HepG2 (cell line): Measurements from ENCODE around the gene CLCN1. TPM values are rescaled to one million over a fixed set of nuclear protein-coding genes. Genes with fewer than 3 reads are reported as not detected.
A peak's percentile ranks its signal among the peaks of the same experiment; 100 is the strongest.

Source experiments
- BCL6 ChIP-seq: IDR thresholded peaks from 2 replicates; pipeline ENCODE4 v1.6.1; 2016; ENCODE audit warnings: missing genetic modification reagents, missing compliant biosample characterization
- ELF4 ChIP-seq: sonication (generic); formaldehyde crosslinking; IDR thresholded peaks from 2 replicates; pipeline ENCODE4 v1.5.0; 2020; ENCODE audit warnings: missing genetic modification reagents, mild to moderate bottlenecking, moderate library complexity, borderline replicate concordance
- GFI1 ChIP-seq: sonication (generic); formaldehyde crosslinking; IDR thresholded peaks from 2 replicates; pipeline ENCODE4 v1.5.0; 2020; ENCODE audit warnings: missing genetic modification reagents, mild to moderate bottlenecking, borderline replicate concordance
- GZF1 ChIP-seq: sonication (generic); formaldehyde crosslinking; IDR thresholded peaks from 2 replicates; pipeline ENCODE4 v1.5.1; 2020; ENCODE audit warnings: mild to moderate bottlenecking, missing genetic modification reagents
- KDM2A ChIP-seq: sonication (generic); formaldehyde crosslinking; IDR thresholded peaks from 2 replicates; pipeline ENCODE4 v1.4.0; 2020; ENCODE audit warnings: low read depth, missing genetic modification reagents, borderline replicate concordance
- KLF12 ChIP-seq: sonication (generic); formaldehyde crosslinking; IDR thresholded peaks from 2 replicates; pipeline ENCODE4 v1.4.0; 2020; ENCODE audit warnings: missing genetic modification reagents, borderline replicate concordance
- PBX3 ChIP-seq: sonication (generic); formaldehyde crosslinking; IDR thresholded peaks from 2 replicates; pipeline ENCODE4 v1.8.1; 2023; ENCODE audit warnings: missing genetic modification reagents, inconsistent platforms, borderline replicate concordance
- SALL2 ChIP-seq: sonication (generic); formaldehyde crosslinking; IDR thresholded peaks from 2 replicates; pipeline ENCODE4 v1.8.1; 2023; ENCODE audit warnings: mild to moderate bottlenecking, missing genetic modification reagents, inconsistent platforms
- SCMH1 ChIP-seq: sonication (generic); formaldehyde crosslinking; IDR thresholded peaks from 2 replicates; pipeline ENCODE4 v1.9.0; 2021; ENCODE audit warnings: missing genetic modification reagents, mild to moderate bottlenecking, borderline replicate concordance
- STAT5B ChIP-seq: sonication (generic); formaldehyde crosslinking; IDR thresholded peaks from 2 replicates; pipeline ENCODE4 v1.4.0; 2020; ENCODE audit warnings: missing genetic modification reagents
- TCF7L2 ChIP-seq: IDR thresholded peaks from 2 replicates; pipeline ENCODE4 v1.6.1; 2011; ENCODE audit warnings: mild to moderate bottlenecking, low read depth, low read length, moderate library complexity
- ZMYM2 ChIP-seq: sonication (generic); formaldehyde crosslinking; IDR thresholded peaks from 2 replicates; pipeline ENCODE4 v1.8.0; 2022; ENCODE audit warnings: mild to moderate bottlenecking, missing genetic modification reagents
- ZNF329 ChIP-seq: sonication (generic); formaldehyde crosslinking; IDR thresholded peaks from 2 replicates; pipeline ENCODE4 v1.9.0; 2021; ENCODE audit warnings: low read depth, mild to moderate bottlenecking, missing genetic modification reagents
- ZNF441 ChIP-seq: sonication (generic); formaldehyde crosslinking; IDR thresholded peaks from 2 replicates; pipeline ENCODE4 v1.7.0; 2021; ENCODE audit warnings: missing genetic modification reagents, borderline replicate concordance
- ZNF549 ChIP-seq: sonication (generic); formaldehyde crosslinking; IDR thresholded peaks from 2 replicates; pipeline ENCODE4 v1.5.0; 2020; ENCODE audit warnings: missing genetic modification reagents
- ZNF7 ChIP-seq: IDR thresholded peaks from 2 replicates; pipeline ENCODE4 v1.6.1; 2016; ENCODE audit warnings: missing biosample characterization, missing genetic modification reagents
- ZNF780A ChIP-seq: sonication (generic); formaldehyde crosslinking; IDR thresholded peaks from 2 replicates; pipeline ENCODE4 v1.8.0; 2022; ENCODE audit warnings: mild to moderate bottlenecking, missing genetic modification reagents, moderate library complexity
- polyA plus RNA-seq, 8 experiments: library from polyadenylated mRNA; depleted of rRNA in 3 of 8; stranded (reverse) in 7 of 8; unstranded in 1 of 8; fragments of >200 nt; fragmentation: Illumina TruSeq in 4 of 8; extraction: Trizol in 4 of 8; gene quantifications; 2 replicates each; pipeline versions ENCODE4 v1.2.1 to v1.2.3, GENCODE V29; 2011 to 2016; ENCODE audit warnings: low read depth in 4 of 8, missing spikeins in 1 of 8, mixed read lengths in 1 of 8; ENCODE audit not compliant: insufficient read depth in 1 of 8
- total RNA-seq, 5 experiments: library from RNA; depleted of rRNA; stranded (reverse); fragments of >200 nt; fragmentation: Illumina TruSeq; extraction: Trizol; gene quantifications; 2 replicates each; pipeline ENCODE4 v1.2.3, GENCODE V29; 2016; ENCODE audit warnings: low read depth in 1 of 5
- TF ChIP-seq, protein P1 (sequence below): sonication (generic); formaldehyde crosslinking; IDR thresholded peaks from 2 replicates; pipeline ENCODE4 v1.5.0; 2020; ENCODE audit warnings: mild to moderate bottlenecking, missing genetic modification reagents, borderline replicate concordance
- TF ChIP-seq, protein P2 (sequence below): sonication (generic); formaldehyde crosslinking; IDR thresholded peaks from 2 replicates; pipeline ENCODE4 v1.8.1; 2023; ENCODE audit warnings: mild to moderate bottlenecking, moderate library complexity, missing genetic modification reagents
- TF ChIP-seq, protein P3 (sequence below): sonication (generic); formaldehyde crosslinking; conservative IDR thresholded peaks from 2 replicates; pipeline ENCODE4 v1.4.0; 2020; ENCODE audit warnings: missing genetic modification reagents

The CLCN1 gene
- total and polyA plus RNA-seq, 2 of the 13 experiments (the other 11 are each of a cell fraction or from before 2014, with no cell fraction given) = 0.01 TPM; not detected in 1

DNA sequence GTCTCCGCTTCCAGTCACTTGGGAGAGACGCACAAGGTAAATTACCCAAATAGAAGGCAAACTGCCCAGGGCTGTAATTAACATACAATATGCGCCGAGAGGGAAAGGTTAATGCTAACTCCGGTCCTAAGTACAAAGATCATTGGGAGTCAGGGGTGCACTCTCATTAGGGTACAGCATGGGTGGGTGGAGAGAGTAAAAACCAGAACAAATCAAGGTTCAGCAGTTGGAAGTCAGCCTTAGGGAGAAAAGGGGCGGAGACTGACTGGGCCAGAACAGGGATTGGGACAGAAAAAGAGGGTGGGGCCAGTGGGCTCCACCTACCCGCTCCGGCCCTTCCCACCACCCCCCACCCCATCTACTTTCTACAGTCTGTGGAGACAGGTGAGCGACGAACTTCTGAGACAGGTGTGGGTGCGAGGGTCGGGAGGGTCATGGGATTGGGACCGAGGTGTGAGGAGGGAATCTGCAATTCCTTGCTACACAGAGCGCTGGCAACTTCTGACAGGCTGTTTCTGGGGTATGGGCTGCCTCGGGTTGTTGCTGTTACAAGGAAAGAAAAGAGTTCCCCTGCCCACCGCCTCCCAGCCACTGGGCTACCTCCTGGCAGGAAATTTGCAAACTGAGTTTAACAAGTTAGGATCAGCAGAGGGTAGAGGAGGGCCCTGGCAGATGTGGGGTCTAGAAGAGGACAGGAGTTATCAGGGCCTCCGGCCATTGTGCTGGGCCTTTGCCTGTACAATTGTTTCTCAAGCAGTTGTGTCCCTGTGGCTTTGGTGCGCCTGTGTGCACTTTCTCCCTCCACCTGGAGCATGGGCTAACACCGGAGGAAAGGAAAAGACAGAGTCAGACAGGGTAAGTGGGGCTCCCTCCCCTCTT is 31.1 kb upstream of the CLCN1 start, which contains the start of gene TMEM139 (continued):
- TF ChIP-seq TCF7L2 = no peak
- TF ChIP-seq BCL6 (CRISPR knock-in tag) = no peak
- 0 out of 2 replicates have a peak, but pooled peaks have one; percentile 38 for TF ChIP-seq SALL2 (CRISPR knock-in tag)
- TF ChIP-seq KDM2A = no peak
- peak; percentile 51; the same call in 1 of the 2 replicates for TF ChIP-seq GFI1 (CRISPR knock-in tag)
- TF ChIP-seq ZNF780A (CRISPR knock-in tag) = no peak
- TF ChIP-seq, protein P1, sequence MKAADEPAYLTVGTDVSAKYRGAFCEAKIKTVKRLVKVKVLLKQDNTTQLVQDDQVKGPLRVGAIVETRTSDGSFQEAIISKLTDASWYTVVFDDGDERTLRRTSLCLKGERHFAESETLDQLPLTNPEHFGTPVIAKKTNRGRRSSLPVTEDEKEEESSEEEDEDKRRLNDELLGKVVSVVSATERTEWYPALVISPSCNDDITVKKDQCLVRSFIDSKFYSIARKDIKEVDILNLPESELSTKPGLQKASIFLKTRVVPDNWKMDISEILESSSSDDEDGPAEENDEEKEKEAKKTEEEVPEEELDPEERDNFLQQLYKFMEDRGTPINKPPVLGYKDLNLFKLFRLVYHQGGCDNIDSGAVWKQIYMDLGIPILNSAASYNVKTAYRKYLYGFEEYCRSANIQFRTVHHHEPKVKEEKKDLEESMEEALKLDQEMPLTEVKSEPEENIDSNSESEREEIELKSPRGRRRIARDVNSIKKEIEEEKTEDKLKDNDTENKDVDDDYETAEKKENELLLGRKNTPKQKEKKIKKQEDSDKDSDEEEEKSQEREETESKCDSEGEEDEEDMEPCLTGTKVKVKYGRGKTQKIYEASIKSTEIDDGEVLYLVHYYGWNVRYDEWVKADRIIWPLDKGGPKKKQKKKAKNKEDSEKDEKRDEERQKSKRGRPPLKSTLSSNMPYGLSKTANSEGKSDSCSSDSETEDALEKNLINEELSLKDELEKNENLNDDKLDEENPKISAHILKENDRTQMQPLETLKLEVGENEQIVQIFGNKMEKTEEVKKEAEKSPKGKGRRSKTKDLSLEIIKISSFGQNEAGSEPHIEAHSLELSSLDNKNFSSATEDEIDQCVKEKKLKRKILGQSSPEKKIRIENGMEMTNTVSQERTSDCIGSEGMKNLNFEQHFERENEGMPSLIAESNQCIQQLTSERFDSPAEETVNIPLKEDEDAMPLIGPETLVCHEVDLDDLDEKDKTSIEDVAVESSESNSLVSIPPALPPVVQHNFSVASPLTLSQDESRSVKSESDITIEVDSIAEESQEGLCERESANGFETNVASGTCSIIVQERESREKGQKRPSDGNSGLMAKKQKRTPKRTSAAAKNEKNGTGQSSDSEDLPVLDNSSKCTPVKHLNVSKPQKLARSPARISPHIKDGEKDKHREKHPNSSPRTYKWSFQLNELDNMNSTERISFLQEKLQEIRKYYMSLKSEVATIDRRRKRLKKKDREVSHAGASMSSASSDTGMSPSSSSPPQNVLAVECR (CRISPR knock-in tag) = peak; percentile 47; the same call in 1 of the 2 replicates
- TF ChIP-seq ZNF441 = peak; percentile 42; the same call in 1 of the 2 replicates
- TF ChIP-seq, protein P2, sequence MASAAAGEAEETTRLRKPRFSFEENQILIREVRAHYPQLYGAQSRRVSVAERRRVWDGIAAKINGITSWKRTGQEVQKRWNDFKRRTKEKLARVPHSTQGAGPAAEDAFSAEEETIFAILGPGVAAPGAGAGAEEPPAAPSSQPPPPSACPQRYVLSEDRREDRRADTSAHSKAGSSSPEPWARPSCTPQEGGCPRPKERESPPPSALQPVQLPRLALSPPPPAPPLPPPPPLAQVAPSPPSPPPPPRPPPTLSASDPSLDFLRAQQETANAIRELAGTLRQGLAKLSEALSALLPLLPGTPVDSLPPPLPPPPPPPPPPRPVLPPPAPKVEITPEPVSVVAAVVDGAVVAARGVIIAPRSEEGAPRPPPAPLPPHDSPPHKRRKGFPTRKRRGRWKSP = 0 out of 2 replicates have a peak, but pooled peaks have one; percentile 20
- no peak for TF ChIP-seq ELF4 (CRISPR knock-in tag)
- TF ChIP-seq ZNF7 = no peak
- TF ChIP-seq ZNF329 = no peak
- TF ChIP-seq PBX3 (CRISPR knock-in tag) = no peak
- no peak for TF ChIP-seq SCMH1
- no peak for TF ChIP-seq ZNF549 (CRISPR knock-in tag)
- TF ChIP-seq GZF1 (CRISPR knock-in tag) = peak; percentile 53; the same call in 1 of the 2 replicates
- TF ChIP-seq, protein P3, sequence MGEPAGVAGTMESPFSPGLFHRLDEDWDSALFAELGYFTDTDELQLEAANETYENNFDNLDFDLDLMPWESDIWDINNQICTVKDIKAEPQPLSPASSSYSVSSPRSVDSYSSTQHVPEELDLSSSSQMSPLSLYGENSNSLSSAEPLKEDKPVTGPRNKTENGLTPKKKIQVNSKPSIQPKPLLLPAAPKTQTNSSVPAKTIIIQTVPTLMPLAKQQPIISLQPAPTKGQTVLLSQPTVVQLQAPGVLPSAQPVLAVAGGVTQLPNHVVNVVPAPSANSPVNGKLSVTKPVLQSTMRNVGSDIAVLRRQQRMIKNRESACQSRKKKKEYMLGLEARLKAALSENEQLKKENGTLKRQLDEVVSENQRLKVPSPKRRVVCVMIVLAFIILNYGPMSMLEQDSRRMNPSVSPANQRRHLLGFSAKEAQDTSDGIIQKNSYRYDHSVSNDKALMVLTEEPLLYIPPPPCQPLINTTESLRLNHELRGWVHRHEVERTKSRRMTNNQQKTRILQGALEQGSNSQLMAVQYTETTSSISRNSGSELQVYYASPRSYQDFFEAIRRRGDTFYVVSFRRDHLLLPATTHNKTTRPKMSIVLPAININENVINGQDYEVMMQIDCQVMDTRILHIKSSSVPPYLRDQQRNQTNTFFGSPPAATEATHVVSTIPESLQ (CRISPR knock-in tag) = no peak
- TF ChIP-seq STAT5B (CRISPR knock-in tag) = no peak
- TF ChIP-seq KLF12 (CRISPR knock-in tag) = 0 out of 2 replicates have a peak, but pooled peaks have one; percentile 27
- TF ChIP-seq ZMYM2 (CRISPR knock-in tag) = 0 out of 2 replicates have a peak, but pooled peaks have one; percentile 33
